ENCODE measurements around the gene INTS11. TPM values are rescaled to one million over a fixed set of nuclear protein-coding genes. Genes with fewer than 3 reads are reported as not detected.
A peak's percentile ranks its signal among the peaks of the same experiment; 100 is the strongest.

Gene INTS11
- total and polyA plus RNA-seq, 2 of the 13 experiments (the other 11 are each of a cell fraction or from before 2014, with no cell fraction given), result 52.8 to 94.8 TPM

DNA sequence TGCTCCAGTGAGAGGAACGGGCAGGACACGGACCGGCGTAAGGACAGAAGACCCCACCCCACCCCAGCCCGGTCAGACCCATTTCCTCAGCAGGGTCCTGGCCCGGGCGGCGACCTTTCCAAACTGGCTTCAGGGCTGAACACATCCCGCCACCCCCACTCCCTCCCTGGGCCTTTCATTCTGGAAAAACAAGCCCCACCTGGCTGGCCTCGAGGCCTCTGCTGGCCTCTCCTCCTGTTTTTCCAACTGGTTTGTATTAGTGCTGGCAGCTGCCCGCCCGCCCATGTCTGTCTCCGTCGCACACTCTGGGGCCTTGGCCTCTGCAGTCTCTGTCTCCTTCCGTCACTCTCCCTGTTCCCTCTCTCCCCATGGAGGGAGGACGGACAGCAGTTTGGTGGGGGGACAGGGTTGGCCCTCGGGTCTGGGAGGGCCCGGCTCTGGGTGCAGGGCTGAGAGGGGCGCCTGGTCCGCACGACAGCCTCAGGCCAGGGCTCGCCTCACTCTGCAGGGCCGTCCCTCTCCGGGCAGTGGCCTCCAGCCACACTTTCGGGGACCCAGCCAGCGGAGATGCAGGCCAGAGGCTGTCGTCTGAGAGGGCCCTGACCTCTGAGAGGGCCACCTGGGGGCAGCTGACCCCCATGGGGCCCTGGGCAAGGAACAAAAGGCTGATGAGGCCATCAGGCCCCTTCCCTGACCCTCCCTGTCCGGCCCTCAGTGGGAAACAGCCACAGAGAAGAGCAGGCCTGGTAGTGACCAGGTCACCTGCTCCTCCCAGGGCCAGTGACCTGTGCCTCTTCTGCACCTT is 35.4 kb upstream of the INTS11 start (continued):
- peak; percentile 63; the same call in 1 of the 2 replicates for TF ChIP-seq NR2C2 (CRISPR knock-in tag; IDR thresholded peaks at IDR 0.05; ENCODE audit: borderline replicate concordance)
- TF ChIP-seq ZNF678 (CRISPR knock-in tag; IDR thresholded peaks at IDR 0.05), result peak; percentile 46; the same call in 1 of the 2 replicates
- 0 out of 2 replicates have a peak, but pooled peaks have one; percentile 45 for TF ChIP-seq RFXAP (CRISPR knock-in tag; IDR thresholded peaks at IDR 0.05; ENCODE audit: borderline replicate concordance)
- TF ChIP-seq AKAP8 (CRISPR knock-in tag; IDR thresholded peaks at IDR 0.05), result peak; percentile 12; the same call in 1 of the 2 replicates
- no peak for TF ChIP-seq NFRKB (IDR thresholded peaks at IDR 0.05)
- TF ChIP-seq HNRNPUL1 (IDR thresholded peaks at IDR 0.05; ENCODE audit: low read depth, low read length), result no peak
- TF ChIP-seq EP300 (IDR thresholded peaks at IDR 0.05; ENCODE audit: low read depth in 2 of 2, low read length in 2 of 2), result peak in 1 of 2 experiments; percentile 16; a peak in 1 of 4 replicates
- 0 out of 2 replicates have a peak, but pooled peaks have one; percentile 20 for TF ChIP-seq EP300 (CRISPR knock-in tag; IDR thresholded peaks at IDR 0.05; ENCODE audit: borderline replicate concordance)
- TF ChIP-seq, protein P1, sequence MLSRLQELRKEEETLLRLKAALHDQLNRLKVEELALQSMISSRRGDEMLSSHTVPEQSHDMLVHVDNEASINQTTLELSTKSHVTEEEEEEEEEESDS (CRISPR knock-in tag; IDR thresholded peaks at IDR 0.05; ENCODE audit: borderline replicate concordance), result peak; percentile 68; the same call in 1 of the 2 replicates
- TF ChIP-seq ZNF557 (CRISPR knock-in tag; IDR thresholded peaks at IDR 0.05), result no peak
- peak; percentile 77 for TF ChIP-seq ZBTB7B (CRISPR knock-in tag; IDR thresholded peaks at IDR 0.05)
- peak; percentile 59; the same call in 1 of the 2 replicates for TF ChIP-seq YEATS4 (CRISPR knock-in tag; IDR thresholded peaks at IDR 0.05; ENCODE audit: borderline replicate concordance)
- TF ChIP-seq, protein P2, sequence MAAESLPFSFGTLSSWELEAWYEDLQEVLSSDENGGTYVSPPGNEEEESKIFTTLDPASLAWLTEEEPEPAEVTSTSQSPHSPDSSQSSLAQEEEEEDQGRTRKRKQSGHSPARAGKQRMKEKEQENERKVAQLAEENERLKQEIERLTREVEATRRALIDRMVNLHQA (CRISPR knock-in tag; IDR thresholded peaks at IDR 0.05), result no peak
- peak; percentile 26; the same call in 1 of the 2 replicates for TF ChIP-seq ZNF333 (CRISPR knock-in tag; IDR thresholded peaks at IDR 0.05; ENCODE audit: borderline replicate concordance)
- no peak for TF ChIP-seq PHB2 (IDR thresholded peaks at IDR 0.05; ENCODE audit: partially characterized antibody)
- no peak for TF ChIP-seq ZNF329 (CRISPR knock-in tag; IDR thresholded peaks at IDR 0.05; ENCODE audit: low read depth)
- TF ChIP-seq, protein P3, sequence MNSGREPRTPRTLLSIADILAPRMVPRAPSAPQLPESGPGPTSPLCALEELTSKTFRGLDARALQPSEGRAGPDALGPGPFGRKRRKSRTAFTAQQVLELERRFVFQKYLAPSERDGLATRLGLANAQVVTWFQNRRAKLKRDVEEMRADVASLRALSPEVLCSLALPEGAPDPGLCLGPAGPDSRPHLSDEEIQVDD (CRISPR knock-in tag; IDR thresholded peaks at IDR 0.05; ENCODE audit: borderline replicate concordance), result peak; percentile 46; the same call in 1 of the 2 replicates
- TF ChIP-seq, protein P4, sequence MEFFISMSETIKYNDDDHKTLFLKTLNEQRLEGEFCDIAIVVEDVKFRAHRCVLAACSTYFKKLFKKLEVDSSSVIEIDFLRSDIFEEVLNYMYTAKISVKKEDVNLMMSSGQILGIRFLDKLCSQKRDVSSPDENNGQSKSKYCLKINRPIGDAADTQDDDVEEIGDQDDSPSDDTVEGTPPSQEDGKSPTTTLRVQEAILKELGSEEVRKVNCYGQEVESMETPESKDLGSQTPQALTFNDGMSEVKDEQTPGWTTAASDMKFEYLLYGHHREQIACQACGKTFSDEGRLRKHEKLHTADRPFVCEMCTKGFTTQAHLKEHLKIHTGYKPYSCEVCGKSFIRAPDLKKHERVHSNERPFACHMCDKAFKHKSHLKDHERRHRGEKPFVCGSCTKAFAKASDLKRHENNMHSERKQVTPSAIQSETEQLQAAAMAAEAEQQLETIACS (CRISPR knock-in tag; IDR thresholded peaks at IDR 0.05), result 0 out of 2 replicates have a peak, but pooled peaks have one; percentile 13
- TF ChIP-seq, protein P5, sequence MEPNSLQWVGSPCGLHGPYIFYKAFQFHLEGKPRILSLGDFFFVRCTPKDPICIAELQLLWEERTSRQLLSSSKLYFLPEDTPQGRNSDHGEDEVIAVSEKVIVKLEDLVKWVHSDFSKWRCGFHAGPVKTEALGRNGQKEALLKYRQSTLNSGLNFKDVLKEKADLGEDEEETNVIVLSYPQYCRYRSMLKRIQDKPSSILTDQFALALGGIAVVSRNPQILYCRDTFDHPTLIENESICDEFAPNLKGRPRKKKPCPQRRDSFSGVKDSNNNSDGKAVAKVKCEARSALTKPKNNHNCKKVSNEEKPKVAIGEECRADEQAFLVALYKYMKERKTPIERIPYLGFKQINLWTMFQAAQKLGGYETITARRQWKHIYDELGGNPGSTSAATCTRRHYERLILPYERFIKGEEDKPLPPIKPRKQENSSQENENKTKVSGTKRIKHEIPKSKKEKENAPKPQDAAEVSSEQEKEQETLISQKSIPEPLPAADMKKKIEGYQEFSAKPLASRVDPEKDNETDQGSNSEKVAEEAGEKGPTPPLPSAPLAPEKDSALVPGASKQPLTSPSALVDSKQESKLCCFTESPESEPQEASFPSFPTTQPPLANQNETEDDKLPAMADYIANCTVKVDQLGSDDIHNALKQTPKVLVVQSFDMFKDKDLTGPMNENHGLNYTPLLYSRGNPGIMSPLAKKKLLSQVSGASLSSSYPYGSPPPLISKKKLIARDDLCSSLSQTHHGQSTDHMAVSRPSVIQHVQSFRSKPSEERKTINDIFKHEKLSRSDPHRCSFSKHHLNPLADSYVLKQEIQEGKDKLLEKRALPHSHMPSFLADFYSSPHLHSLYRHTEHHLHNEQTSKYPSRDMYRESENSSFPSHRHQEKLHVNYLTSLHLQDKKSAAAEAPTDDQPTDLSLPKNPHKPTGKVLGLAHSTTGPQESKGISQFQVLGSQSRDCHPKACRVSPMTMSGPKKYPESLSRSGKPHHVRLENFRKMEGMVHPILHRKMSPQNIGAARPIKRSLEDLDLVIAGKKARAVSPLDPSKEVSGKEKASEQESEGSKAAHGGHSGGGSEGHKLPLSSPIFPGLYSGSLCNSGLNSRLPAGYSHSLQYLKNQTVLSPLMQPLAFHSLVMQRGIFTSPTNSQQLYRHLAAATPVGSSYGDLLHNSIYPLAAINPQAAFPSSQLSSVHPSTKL (CRISPR knock-in tag; IDR thresholded peaks at IDR 0.05), result peak; percentile 47
- TF ChIP-seq, protein P6, sequence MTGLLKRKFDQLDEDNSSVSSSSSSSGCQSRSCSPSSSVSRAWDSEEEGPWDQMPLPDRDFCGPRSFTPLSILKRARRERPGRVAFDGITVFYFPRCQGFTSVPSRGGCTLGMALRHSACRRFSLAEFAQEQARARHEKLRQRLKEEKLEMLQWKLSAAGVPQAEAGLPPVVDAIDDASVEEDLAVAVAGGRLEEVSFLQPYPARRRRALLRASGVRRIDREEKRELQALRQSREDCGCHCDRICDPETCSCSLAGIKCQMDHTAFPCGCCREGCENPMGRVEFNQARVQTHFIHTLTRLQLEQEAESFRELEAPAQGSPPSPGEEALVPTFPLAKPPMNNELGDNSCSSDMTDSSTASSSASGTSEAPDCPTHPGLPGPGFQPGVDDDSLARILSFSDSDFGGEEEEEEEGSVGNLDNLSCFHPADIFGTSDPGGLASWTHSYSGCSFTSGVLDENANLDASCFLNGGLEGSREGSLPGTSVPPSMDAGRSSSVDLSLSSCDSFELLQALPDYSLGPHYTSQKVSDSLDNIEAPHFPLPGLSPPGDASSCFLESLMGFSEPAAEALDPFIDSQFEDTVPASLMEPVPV (CRISPR knock-in tag; IDR thresholded peaks at IDR 0.05), result peak; percentile 90
- peak; percentile 63 for TF ChIP-seq HDAC1 (CRISPR knock-in tag; IDR thresholded peaks at IDR 0.05)
